ENCODE results near the gene SPRR2A. TPM values are rescaled to one million over a fixed set of nuclear protein-coding genes. Genes with fewer than 3 reads are reported as not detected.
"Not testable (repeated sequence)": the region's sequence is repeated elsewhere in the genome, so short reads cannot be mapped to it uniquely, and the experiment has no call there.

The SPRR2A gene
- total and polyA plus RNA-seq, 3 donors from 2014 or later: not detected

DNA sequence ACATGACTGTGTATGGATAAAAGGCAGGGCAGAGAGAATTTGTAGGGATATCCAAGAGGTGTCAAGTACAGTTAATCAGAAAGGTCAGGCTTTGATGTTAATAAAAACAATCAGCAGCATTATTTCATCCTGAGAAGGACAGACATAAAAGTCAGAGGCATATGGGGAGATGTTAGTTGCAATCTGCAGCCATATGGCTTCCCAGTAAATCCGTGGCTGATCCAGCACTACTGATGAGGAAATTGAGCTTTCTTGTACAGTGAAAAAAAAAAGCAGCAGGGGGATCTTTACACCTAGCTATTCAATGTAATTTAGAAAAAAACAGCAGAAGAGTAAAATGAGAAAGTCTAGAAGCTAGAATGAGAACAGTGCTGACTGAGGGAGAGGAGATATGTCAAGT is 28.5 kb downstream of the SPRR2A start:
- TF ChIP-seq, protein P1, sequence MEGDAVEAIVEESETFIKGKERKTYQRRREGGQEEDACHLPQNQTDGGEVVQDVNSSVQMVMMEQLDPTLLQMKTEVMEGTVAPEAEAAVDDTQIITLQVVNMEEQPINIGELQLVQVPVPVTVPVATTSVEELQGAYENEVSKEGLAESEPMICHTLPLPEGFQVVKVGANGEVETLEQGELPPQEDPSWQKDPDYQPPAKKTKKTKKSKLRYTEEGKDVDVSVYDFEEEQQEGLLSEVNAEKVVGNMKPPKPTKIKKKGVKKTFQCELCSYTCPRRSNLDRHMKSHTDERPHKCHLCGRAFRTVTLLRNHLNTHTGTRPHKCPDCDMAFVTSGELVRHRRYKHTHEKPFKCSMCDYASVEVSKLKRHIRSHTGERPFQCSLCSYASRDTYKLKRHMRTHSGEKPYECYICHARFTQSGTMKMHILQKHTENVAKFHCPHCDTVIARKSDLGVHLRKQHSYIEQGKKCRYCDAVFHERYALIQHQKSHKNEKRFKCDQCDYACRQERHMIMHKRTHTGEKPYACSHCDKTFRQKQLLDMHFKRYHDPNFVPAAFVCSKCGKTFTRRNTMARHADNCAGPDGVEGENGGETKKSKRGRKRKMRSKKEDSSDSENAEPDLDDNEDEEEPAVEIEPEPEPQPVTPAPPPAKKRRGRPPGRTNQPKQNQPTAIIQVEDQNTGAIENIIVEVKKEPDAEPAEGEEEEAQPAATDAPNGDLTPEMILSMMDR (IDR thresholded peaks at IDR 0.05): no peak
- TF ChIP-seq POLR2A (IDR thresholded peaks at IDR 0.05): no peak
- Histone ChIP-seq H3K4me1 (no peaks in the 10 kb centered on the region), H3K36me3 (ENCODE audit: low read depth, missing control alignments) (no peaks in the 10 kb centered on the region), H3K27ac (no peak overlapping the region), H3K9me3 (no peaks in the 10 kb centered on the region), H3K4me3 (no peak overlapping the region), H3K27me3 (no peaks in the 10 kb centered on the region)
- 54 to 63% methylated on average over 1 of the region's 1 CpG for WGBS, 2 donors
- intact Hi-C loops (cut with DNase I; ENCODE audit: low total_unique reads): no loop called here
- no peak for DNase-seq

DNA sequence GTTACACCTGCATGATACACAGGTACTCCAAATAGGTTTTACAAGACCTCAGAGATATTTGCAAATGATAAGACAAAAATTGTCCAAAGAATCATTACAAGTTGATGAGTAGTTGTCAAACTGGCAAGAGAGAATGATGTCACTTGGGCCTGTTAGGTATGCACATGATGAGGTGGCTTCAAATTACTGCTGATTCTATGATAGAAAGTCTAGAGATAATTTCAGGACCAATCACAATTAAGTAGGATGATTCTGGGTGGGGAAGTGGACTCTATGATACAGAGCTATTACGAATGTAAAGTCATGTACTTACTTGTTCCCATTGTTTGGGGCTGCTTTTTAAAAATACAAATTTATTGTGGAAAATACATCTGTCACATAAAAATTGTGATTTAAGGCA is 31.5 kb downstream of the SPRR2A start:
- intact Hi-C loops (cut with DNase I; ENCODE audit: low total_unique reads): no loop called here
- H3K27ac ChIP-seq: no peak overlapping the region
- no peak for TF ChIP-seq POLR2A (IDR thresholded peaks at IDR 0.05)
- TF ChIP-seq, protein P1 (IDR thresholded peaks at IDR 0.05): no peak
- no peaks in the 10 kb centered on the region for H3K9me3 ChIP-seq
- no peaks in the 10 kb centered on the region for H3K27me3 ChIP-seq
- no peaks in the 10 kb centered on the region for H3K36me3 ChIP-seq (ENCODE audit: low read depth, missing control alignments)
- no peak for DNase-seq
- no peaks in the 10 kb centered on the region for H3K4me1 ChIP-seq
- WGBS, 2 donors: 89 to 93% methylated on average over 1 of the region's 1 CpG
- H3K4me3 ChIP-seq: no peak overlapping the region

DNA sequence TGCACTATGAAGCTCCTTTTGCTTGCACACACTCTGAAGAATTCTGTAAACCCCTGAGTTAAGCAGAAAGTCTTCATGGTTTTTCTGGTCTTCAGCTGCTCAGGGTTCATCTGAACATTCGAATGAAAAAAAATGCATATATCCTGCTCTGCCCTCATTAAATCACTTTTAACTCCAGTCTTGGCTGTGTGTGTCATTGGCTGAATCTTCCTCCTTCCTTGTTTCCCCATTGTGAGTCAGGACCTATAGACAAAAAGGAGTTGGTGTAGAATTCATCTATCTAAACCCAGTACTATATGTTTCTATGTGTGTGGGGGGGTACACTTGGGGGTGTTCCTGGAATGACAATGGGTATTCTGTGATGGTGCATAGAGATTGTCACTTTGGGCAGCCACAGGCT is 32.9 kb downstream of the SPRR2A start:
- DNase-seq: no peak
- no peak overlapping the region for H3K27ac ChIP-seq
- H3K4me1 ChIP-seq: no peaks in the 10 kb centered on the region
- no peaks in the 10 kb centered on the region for H3K36me3 ChIP-seq (ENCODE audit: low read depth, missing control alignments)
- intact Hi-C loops (cut with DNase I; ENCODE audit: low total_unique reads): no loop called here
- H3K4me3 ChIP-seq: no peak overlapping the region
- H3K9me3 ChIP-seq: no peaks in the 10 kb centered on the region
- H3K27me3 ChIP-seq: no peaks in the 10 kb centered on the region
- 81 to 85% methylated on average over 1 of the region's 1 CpG for WGBS, 2 donors
- no peak for TF ChIP-seq POLR2A (IDR thresholded peaks at IDR 0.05)
- TF ChIP-seq, protein P1 (IDR thresholded peaks at IDR 0.05): no peak

DNA sequence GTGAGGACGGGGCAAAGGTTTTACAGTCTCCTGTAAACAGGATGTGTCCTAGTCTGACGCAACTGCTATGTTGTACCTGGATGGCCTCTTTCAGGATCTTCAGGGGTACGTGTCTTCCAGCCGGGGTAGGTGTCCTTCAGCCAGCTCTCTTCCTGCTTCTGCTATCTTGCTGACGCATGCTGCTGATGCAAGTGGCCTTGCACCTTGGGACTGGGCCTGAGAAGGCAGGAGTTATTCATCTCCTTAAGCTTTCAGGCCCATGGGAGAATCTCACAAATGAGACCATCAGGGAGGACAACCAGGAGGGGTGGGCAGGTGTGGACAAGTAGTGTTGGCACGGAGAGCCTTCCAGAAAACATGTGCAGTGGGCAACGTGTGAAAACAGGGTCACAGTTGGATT is 34.2 kb downstream of the SPRR2A start:
- TF ChIP-seq, protein P1 (IDR thresholded peaks at IDR 0.05): no peak
- TF ChIP-seq POLR2A (IDR thresholded peaks at IDR 0.05): no peak
- Histone ChIP-seq H3K4me3 (no peak overlapping the region), H3K36me3 (ENCODE audit: low read depth, missing control alignments) (no peaks in the 10 kb centered on the region), H3K4me1 (no peaks in the 10 kb centered on the region), H3K27ac (no peak overlapping the region), H3K27me3 (no peaks in the 10 kb centered on the region), H3K9me3 (no peaks in the 10 kb centered on the region)
- 90 to 95% methylated on average over 7 of the region's 7 CpGs for WGBS, 2 donors
- no peak for DNase-seq
- intact Hi-C loops (cut with DNase I; ENCODE audit: low total_unique reads): no loop called here

DNA sequence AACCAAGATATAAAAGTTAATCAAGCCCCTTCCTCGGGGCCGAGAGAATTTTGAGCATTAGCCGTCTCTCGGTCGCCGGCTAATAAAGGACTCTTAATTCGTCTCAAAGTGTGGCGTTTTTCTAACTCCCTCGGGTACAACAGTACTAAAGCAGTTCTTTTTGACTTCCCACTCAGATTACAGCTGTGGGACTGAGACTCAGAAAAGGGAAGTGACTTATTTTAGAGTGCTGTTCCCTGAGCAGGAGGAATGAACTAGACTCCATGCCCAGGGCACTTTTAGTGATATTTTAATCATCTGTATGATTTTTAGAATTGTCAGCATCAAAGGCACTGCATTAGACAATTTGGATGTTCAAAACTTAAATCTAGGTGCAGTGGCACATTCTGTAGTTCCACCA is 35.0 kb downstream of the SPRR2A start:
- H3K27ac ChIP-seq; H3K36me3 ChIP-seq (ENCODE audit: low read depth, missing control alignments); DNase-seq; H3K9me3 ChIP-seq; H3K4me3 ChIP-seq; H3K27me3 ChIP-seq; H3K4me1 ChIP-seq; intact Hi-C loops (cut with DNase I; ENCODE audit: low total_unique reads): not testable (repeated sequence)
- WGBS, 2 donors: 56 to 67% methylated on average over 9 of the region's 9 CpGs

DNA sequence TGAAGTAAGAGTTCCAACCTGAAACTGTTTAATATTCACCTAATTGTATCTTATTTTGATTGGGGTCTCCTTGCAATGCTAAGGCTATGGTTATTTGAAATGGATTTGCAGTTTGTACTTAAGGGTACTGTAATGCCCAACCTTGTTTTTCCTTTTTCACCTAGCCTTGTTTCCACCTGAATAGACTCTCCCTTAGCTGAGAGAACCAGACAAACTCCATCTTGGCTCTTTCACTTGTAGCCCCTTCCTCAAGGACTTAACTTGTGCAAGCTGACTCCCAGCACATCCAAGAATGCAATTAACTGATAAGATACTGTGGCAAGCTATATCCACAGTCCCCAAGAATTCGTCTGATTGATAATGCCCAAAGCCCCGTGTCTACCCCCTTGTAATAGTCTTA is 35.5 kb downstream of the SPRR2A start:
- WGBS, 2 donors: 29 to 34% methylated on average over 2 of the region's 2 CpGs
- H3K27me3 ChIP-seq; H3K4me3 ChIP-seq; DNase-seq; H3K9me3 ChIP-seq; intact Hi-C loops (cut with DNase I; ENCODE audit: low total_unique reads); H3K4me1 ChIP-seq; H3K27ac ChIP-seq; H3K36me3 ChIP-seq (ENCODE audit: low read depth, missing control alignments): not testable (repeated sequence)

DNA sequence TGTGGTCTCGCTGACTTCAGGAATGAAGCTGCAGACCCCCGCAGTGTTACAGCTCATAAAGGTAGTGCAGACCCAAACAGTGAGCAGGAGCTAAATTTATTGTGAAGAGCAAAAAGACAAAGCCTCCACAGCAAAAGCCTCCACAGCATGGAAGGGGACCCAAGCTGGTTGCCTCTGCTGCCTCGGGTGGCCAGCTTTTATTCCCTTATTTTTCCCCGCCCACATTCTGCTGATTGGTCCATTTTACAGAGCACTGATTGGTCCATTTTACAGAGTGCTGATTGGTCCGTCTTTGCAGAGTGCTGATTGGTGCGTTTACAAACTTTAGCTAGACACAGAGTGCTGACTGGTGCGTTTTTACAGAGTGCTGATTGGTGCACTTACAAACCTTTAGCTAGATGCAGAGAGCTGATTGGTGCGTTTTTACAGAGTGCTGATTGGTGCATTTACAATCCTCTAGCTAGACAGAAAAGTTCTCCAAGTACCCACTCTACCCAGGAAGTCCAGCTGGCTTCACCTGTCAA is 46.0 kb downstream of the SPRR2A start:
- intact Hi-C loops (cut with DNase I; ENCODE audit: low total_unique reads); H3K9me3 ChIP-seq: not testable (repeated sequence)
- 73 to 83% methylated on average over 8 of the region's 8 CpGs for WGBS, 2 donors

More for the DNA sequence above, 46.0 kb downstream of the SPRR2A start:
- peak; percentile 29 for DNase-seq
- not testable (repeated sequence) for H3K36me3 ChIP-seq (ENCODE audit: low read depth, missing control alignments); H3K27ac ChIP-seq; H3K27me3 ChIP-seq; H3K4me3 ChIP-seq; H3K4me1 ChIP-seq

Measured in testis (tissue), 3 donors.